Stomach smooth muscle (tissue), 2 donors: ENCODE data around the gene TMOD2.

Experiments
- H3K27ac ChIP-seq: one replicate; pipeline ENCODE4 v1.7.0; 2013; ENCODE audit warnings: mild to moderate bottlenecking, low read length, inconsistent platforms
- H3K27me3 ChIP-seq, 2 donors: one replicate each; pipeline ENCODE4 v1.7.0; 2013; ENCODE audit warnings: low read length in 2 of 2; ENCODE audit not compliant: insufficient read depth in 2 of 2, control insufficient read depth in 1 of 2
- H3K36me3 ChIP-seq, 2 donors: one replicate each; pipeline ENCODE4 v1.7.0; 2013; ENCODE audit warnings: low read length in 2 of 2; ENCODE audit not compliant: control insufficient read depth in 2 of 2, insufficient read depth in 2 of 2
- H3K4me1 ChIP-seq: one replicate; pipeline ENCODE4 v1.7.0; 2013; ENCODE audit warnings: low read length; ENCODE audit not compliant: control insufficient read depth, insufficient read depth
- H3K4me3 ChIP-seq, 2 donors: one replicate each; pipeline ENCODE4 v1.7.0; 2013; ENCODE audit warnings: low read length in 2 of 2
- H3K9ac ChIP-seq, 2 donors: one replicate each; pipeline ENCODE4 v1.7.0; 2013; ENCODE audit warnings: low read length in 2 of 2, mild to moderate bottlenecking in 1 of 2
- H3K9me3 ChIP-seq, 2 donors: one replicate each; pipeline ENCODE4 v1.7.0; 2013; ENCODE audit warnings: low read length in 2 of 2; ENCODE audit not compliant: control insufficient read depth in 2 of 2
- donor health status: healthy.
- donor health status: Pancreatic carcinoma.

Gene TMOD2

DNA sequence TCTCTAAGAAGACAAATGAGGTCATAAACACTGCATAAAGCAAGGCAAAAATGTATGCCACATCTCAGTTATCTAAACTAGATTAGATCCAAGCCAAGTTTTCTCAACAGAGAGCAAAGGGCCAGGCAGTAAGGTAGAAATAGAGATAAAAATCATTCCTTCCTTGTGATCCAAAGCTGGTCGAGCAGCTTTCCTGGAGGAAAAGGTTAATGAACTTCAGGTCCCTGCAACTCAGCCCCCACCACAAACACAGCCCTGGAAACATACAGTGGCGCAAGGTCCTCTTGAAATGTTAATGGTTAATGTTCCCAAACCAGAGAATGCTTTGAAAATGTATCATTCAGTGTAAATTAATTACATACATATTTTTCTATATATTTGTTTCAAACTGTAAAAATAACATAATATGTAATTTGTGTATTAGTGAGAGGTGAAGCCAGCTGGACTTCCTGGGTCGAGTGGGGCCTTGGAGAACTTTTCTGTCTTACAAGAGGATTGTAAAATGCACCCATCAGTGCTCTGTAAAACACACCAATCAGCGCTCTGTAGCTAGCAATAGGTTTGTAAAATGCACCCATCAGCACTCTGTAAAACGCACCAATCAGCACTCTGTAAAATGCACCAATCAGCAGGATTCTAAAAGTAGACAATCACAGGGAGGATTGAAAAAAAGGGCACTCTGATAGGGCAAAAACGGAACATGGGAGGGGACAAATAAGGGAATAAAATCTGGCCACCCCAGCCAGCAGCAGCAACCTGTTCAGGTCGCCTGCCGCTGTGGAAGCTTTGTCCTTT lies 31.0 kb upstream of the TMOD2 start:
- Histone ChIP-seq H3K9me3 (no peaks in the 10 kb centered on the region), H3K27ac (no peak overlapping the region), H3K9ac (no peak overlapping the region), H3K36me3 (peaks cover 7 to 9% of the 10 kb centered on the region in 2 donors), H3K27me3 (no peaks in the 10 kb centered on the region), H3K4me1 (no peaks in the 10 kb centered on the region), H3K4me3 (no peak overlapping the region)

DNA sequence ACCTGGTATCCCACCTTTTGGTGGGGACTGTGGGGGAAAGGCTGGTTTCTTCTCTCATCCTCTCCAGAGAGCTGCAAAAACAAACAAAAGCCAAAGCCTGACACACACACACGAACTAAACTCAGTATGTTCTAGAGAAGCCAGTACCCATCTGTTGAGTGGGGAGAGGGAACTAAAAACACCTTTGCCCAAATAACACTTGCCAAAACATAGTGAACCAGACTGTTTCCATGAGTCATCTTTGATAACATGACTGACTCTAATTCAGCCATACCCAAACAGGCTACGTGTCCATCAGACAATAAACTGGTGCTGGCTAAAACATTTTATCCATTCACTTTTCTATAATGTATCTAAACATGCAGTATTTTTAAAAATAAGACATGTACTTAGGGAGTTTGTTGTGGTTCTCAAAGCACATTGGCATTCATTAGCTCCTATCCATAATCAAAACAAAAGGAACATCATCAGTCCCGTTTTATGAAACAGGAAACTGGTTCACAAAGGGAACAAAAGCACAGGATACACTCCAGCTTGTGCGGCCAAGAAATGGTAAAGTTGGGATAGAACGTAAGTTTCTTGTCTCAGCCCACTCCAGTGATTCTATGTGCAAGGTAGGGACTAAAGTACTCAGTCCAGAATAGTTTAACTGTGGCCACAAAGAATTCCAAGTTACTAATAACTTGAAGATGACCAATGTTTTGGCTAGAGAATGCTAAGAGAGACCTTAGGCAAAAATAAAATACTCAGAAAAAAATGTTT lies 30.0 kb upstream of the TMOD2 start:
- no peaks in the 10 kb centered on the region for H3K9me3 ChIP-seq
- H3K9ac ChIP-seq, result no peak overlapping the region
- no peaks in the 10 kb centered on the region for H3K27me3 ChIP-seq
- no peak overlapping the region for H3K4me3 ChIP-seq
- peaks cover 6% of the 10 kb centered on the region for H3K4me1 ChIP-seq
- H3K27ac ChIP-seq, result no peak overlapping the region
- H3K36me3 ChIP-seq, result peaks cover 7 to 9% of the 10 kb centered on the region in 2 donors

DNA sequence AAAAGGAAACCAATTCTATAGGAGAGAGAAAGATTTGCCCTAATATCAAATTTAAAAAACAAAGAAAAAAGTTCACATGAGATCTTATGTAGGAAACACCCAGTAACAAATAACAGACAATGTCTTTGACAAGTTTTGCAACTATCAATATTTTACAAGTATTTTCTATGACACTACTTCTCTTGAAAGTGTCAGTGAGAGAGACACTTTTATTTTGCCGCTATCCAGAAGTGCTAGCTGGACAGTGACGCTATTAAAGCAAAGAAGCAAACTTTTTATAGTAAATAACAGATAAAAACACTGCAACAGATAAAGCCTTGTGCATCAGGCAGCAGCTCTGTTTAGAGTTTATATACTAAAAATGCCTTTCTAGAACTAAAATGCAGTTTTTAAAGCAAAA lies 27.2 kb upstream of the TMOD2 start:
- H3K27me3 ChIP-seq, result no peaks in the 10 kb centered on the region
- H3K27ac ChIP-seq, result no peak overlapping the region
- no peak overlapping the region for H3K4me3 ChIP-seq
- peaks cover 19% of the 10 kb centered on the region for H3K4me1 ChIP-seq
- no peak overlapping the region for H3K9ac ChIP-seq
- H3K36me3 ChIP-seq, result peaks cover 7 to 9% of the 10 kb centered on the region in 2 donors
- no peaks in the 10 kb centered on the region for H3K9me3 ChIP-seq

DNA sequence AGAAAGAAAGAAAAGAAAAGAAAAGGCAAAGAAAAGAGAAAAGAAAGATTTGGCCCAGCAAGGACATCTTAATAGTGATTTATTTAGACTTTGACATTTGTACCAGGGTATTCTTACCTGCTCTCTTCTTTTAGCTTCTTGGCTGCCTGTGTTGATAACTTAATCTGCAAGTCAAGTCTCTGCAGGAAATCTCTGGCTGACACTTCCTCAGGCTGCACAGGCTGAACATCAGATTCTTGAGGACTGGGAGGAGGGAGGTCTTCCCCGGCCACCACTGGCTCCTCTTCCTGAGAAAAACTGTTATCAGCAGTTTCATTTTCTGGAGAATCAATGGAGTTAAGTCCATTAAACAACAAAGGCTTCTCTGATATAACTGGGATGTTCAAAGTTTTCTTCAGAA lies 26.7 kb upstream of the TMOD2 start:
- Histone ChIP-seq H3K36me3 (peaks cover 7 to 9% of the 10 kb centered on the region in 2 donors), H3K9ac (no peak overlapping the region), H3K9me3 (no peaks in the 10 kb centered on the region), H3K4me1 (peaks cover 19% of the 10 kb centered on the region), H3K4me3 (no peak overlapping the region), H3K27ac (no peak overlapping the region), H3K27me3 (no peaks in the 10 kb centered on the region)

DNA sequence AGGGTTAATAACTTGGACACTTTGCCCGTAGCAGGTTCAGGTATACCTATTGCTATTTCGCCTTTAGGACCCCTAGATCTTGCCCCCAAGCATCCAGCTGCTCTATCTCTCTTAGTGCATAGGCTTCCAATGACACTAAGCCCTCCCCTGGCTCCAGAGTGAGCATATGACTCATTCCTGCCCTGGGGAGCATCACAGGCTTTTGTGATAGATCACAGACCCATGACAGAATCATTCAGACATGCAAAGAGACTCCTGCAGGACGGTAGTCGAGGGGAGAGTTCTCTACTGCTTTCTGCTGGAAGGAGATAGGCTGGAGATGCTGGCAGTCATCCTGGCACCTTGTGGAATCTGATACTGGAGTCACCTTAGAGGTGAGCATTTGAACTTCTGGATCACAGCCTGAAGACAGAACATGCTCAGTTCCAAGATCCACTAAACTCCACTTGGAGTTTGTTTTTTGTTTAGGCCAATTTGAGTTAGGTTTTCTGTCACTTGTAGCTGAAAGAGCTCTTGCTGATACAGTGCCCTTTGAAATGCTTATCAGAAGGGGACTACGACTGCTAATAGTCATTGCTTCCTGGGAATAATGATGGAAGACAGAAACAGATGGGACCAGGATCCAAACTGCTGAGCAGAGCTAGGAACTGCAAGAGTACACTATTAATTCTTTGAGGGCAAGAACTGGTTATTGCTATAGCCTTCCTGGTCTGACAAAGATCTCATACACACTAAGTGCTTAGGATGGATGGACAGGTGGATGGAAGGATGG lies 24.9 kb upstream of the TMOD2 start:
- Histone ChIP-seq H3K9ac (no peak overlapping the region), H3K27me3 (no peaks in the 10 kb centered on the region), H3K36me3 (peaks cover 0 to 2% of the 10 kb centered on the region in 2 donors), H3K27ac (no peak overlapping the region), H3K4me3 (no peak overlapping the region), H3K4me1 (peaks cover 24% of the 10 kb centered on the region), H3K9me3 (no peaks in the 10 kb centered on the region)

DNA sequence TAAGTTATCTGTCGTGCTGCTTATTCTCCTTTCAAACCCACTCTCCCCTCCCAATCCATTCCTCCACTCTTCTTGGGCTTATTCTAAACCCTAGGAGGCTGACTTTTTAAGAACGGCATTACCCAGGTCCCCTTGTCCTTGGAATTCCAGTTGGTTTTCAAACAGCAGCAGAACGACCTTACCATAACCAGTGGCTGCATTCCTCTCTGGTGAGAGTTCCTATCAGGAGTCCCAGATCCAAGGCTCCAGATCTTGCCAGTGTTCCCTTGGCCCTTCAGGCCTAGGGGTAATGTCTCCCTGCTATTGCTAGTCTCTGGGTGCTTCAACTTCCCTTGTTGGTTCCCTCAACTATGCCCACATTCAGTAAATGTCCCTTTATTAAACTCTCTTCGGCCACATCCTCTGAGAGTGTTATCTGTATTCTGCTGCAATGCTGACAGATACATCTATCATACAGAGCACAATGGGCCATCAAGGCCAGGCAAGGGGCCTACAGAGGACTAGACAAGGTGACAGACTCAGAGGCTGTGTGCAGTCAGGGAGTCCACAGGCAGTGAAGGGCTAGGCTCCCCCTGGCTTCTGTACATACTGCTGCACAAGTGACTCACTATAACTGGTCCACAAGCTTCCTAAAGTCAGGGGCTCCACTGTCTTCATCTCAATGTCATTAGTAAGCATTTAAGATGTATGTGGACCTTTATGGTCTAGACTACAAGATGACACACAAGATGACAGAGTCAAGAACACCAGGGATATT lies 24.1 kb upstream of the TMOD2 start:
- Histone ChIP-seq H3K27me3 (no peaks in the 10 kb centered on the region), H3K27ac (no peak overlapping the region), H3K4me1 (peaks cover 32% of the 10 kb centered on the region), H3K36me3 (no peaks in the 10 kb centered on the region), H3K9me3 (no peaks in the 10 kb centered on the region), H3K9ac (no peak overlapping the region), H3K4me3 (no peak overlapping the region)

DNA sequence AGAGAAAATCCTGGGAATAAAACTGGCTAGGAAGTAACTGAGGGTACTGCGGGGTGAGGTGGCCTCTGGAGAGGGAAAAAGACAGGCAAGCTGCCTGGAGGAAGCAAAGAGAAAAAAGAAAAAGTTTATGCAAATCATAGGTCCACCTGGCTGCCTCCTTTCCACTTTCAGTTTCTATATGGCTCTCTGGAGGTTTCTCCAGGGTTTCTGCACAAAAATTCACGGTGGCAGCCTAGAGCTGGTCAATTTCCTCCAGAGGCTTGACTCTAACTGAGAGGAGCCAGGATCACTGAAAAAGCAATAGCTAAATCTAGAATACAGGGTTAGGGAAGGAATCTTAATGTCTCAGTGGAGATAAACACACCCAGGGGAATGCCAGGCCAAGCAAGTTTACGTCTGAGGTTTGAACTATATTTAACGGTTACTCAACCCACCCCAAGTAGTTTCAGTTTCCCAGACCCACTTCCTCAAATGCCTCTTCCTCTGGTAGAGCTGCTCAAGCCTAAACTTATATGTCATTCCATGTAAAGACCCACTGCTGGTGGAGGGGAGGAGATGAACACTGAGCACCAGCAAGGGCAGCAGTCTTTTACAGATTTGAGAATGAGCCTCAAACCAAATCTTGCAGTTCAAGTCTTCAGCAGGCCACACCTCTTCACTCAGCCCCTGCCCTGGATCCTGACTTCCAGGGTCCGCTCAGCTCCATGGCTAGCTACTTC lies 19.7 kb upstream of the TMOD2 start:
- Histone ChIP-seq H3K4me3 (peak overlapping the region; percentile 47 to 63), H3K9me3 (no peaks in the 10 kb centered on the region), H3K27me3 (no peaks in the 10 kb centered on the region), H3K27ac (peak overlapping the region; percentile 74), H3K36me3 (no peaks in the 10 kb centered on the region), H3K4me1 (peaks cover 34% of the 10 kb centered on the region), H3K9ac (peak overlapping the region; percentile 19 to 47)

DNA sequence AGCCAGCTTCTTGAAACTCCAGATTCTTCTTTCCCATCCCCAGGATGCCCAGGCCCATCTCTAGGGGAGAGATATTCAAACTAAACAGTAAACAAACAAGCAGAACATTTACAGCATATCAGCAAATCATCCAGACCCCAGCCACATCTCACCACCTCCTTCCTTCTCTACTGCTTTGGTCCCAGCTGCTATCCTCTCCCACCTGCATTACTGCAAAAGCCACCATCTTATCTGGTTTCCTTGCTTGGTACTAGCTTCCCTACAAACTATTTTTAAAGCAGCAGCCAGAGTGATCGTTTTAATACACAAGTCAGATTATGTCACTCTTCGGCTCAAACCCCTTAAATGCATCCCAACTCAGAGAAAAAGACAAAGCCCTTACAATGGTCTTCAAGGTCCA lies 18.8 kb upstream of the TMOD2 start:
- Histone ChIP-seq H3K27me3 (no peaks in the 10 kb centered on the region), H3K4me1 (peaks cover 27% of the 10 kb centered on the region), H3K27ac (peak overlapping the region; percentile 74), H3K9ac (no peak overlapping the region), H3K9me3 (no peaks in the 10 kb centered on the region), H3K4me3 (no peak overlapping the region), H3K36me3 (no peaks in the 10 kb centered on the region)

DNA sequence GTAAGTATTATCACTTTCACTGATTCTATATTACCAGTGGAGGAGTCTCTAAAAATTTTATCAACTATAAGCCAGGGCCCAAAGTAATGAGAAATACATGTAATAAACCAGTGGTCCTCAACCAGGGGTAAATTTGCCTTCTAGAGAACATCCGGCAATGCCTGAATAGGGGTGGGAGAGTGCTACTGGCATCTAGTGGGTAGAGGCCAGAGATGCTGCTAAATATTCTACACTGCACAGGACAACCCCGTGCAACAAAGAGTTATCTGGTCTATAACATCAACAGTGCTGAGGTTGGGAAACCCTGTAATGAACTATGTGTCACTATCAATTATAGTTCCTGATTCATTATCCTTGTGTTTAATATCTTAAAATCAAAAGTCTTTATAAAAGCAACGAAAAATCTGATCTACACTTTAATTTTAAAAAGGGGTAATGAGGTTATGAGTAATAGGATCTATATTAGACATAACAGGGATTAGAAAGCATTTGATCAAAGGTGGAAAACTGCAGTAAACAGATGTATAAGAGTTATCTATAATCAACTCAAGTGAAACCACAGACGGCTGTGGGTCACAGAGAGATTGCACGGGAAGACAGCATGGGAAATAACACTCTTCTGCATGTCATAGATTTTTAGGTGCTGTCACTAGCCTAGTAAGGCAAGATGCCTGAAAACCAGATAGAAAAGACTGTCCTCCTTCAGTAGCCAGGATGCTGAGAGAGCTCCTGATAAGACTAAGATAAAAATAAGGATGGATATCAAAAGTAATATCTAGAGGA lies 16.0 kb upstream of the TMOD2 start:
- peak overlapping the region; percentile 53 for H3K27ac ChIP-seq
- no peak overlapping the region for H3K9ac ChIP-seq
- no peaks in the 10 kb centered on the region for H3K27me3 ChIP-seq
- H3K4me1 ChIP-seq, result peaks cover 37% of the 10 kb centered on the region
- H3K4me3 ChIP-seq, result no peak overlapping the region
- no peaks in the 10 kb centered on the region for H3K9me3 ChIP-seq
- H3K36me3 ChIP-seq, result no peaks in the 10 kb centered on the region
